Lower leg skin (tissue), 4 donors: ENCODE results near the gene KCNA5. TPM values are rescaled to one million over a fixed set of nuclear protein-coding genes. Genes with fewer than 3 reads are reported as not detected.

Experiments used
- DNase-seq, 2 donors: peaks; one replicate each; pipeline ENCODE4 v3.0.0-alpha.2; 2019; ENCODE audit warnings: low spot score in 2 of 2
- H3K4me3 ChIP-seq: fragments of 200-600 bp; sonication (generic); 2 replicates; pipeline ENCODE4 v1.5.1; 2017; ENCODE audit warnings: mild to moderate bottlenecking, low read depth; ENCODE audit not compliant: poor library complexity, severe bottlenecking
- CTCF ChIP-seq, 3 donors: fragments of 450-650 bp; IDR thresholded peaks; one replicate each; pipeline ENCODE4 v1.5.1; 2016; ENCODE audit warnings: antibody characterized with exemption in 3 of 3, mild to moderate bottlenecking in 3 of 3, moderate library complexity in 2 of 3
- POLR2A ChIP-seq, 2 donors: fragments of 450-650 bp; IDR thresholded peaks; one replicate each; pipeline ENCODE4 v1.6.1; 2016 to 2017; ENCODE audit warnings: antibody characterized with exemption in 2 of 2, mild to moderate bottlenecking in 1 of 2, moderate library complexity in 1 of 2
- WGBS, 2 donors: methylation state at CpG; one replicate each; pipeline ENCODE4 v1.1.5; 2018; 5-methylcytosine and 5-hydroxymethylcytosine counted together
- intact Hi-C: fragments of 100-400 bp; cut with DNase I; formaldehyde crosslinking; loops from one replicate; pipeline ENCODE4 v1.15.0; 2023; ENCODE audit warnings: low total_unique reads
- total RNA-seq, 4 donors: library from RNA; depleted of rRNA; stranded (reverse); fragments of >200 nt; gene quantifications; one replicate each; pipeline ENCODE4 v1.1.0, GENCODE V29; 2016

The KCNA5 gene
- total RNA-seq, 4 donors from 2014 or later: 0.11 to 0.62 (median 0.33) TPM

- no peak for DNase-seq
- H3K4me3 ChIP-seq: no peak overlapping the region
- TF ChIP-seq CTCF (IDR thresholded peaks at IDR 0.05): no peak
- no peak for TF ChIP-seq POLR2A (IDR thresholded peaks at IDR 0.05)
- WGBS, 2 donors: 64 to 83% methylated on average over 4 of the region's 4 CpGs
- intact Hi-C loops: no loop called here
These were observed 22.6 kb downstream of the KCNA5 start for GRCh38 chr12:5066251-5066650.

- TF ChIP-seq POLR2A (IDR thresholded peaks at IDR 0.05): no peak
- TF ChIP-seq CTCF (IDR thresholded peaks at IDR 0.05): no peak
- no peak overlapping the region for H3K4me3 ChIP-seq
- DNase-seq: no peak
- 63 to 69% methylated on average over 2 of the region's 2 CpGs for WGBS, 2 donors
- intact Hi-C loops: no loop called here
These were observed 24.4 kb downstream of the KCNA5 start for GRCh38 chr12:5068126-5068525.

- no peak for DNase-seq
- 78 to 85% methylated on average over 1 of the region's 1 CpG for WGBS, 2 donors
- H3K4me3 ChIP-seq: no peak overlapping the region
- intact Hi-C loops: no loop called here
- TF ChIP-seq CTCF (IDR thresholded peaks at IDR 0.05): no peak
- TF ChIP-seq POLR2A (IDR thresholded peaks at IDR 0.05): no peak
These were observed 24.9 kb downstream of the KCNA5 start for GRCh38 chr12:5068619-5069018.

- DNase-seq: no peak
- intact Hi-C loops: no loop called here
- TF ChIP-seq CTCF (IDR thresholded peaks at IDR 0.05): no peak
- no peak for TF ChIP-seq POLR2A (IDR thresholded peaks at IDR 0.05)
- 66 to 78% methylated on average over 3 of the region's 3 CpGs for WGBS, 2 donors
- H3K4me3 ChIP-seq: no peak overlapping the region
These were observed 26.4 kb downstream of the KCNA5 start for GRCh38 chr12:5070090-5070489.

GRCh38 chr12:5071496-5071895 is 27.8 kb downstream of the KCNA5 start:
- H3K4me3 ChIP-seq: no peak overlapping the region
- intact Hi-C loops: no loop called here
- DNase-seq: no peak
- TF ChIP-seq CTCF (IDR thresholded peaks at IDR 0.05): no peak
- no peak for TF ChIP-seq POLR2A (IDR thresholded peaks at IDR 0.05)
- 88 to 90% methylated on average over 4 of the region's 4 CpGs for WGBS, 2 donors

GRCh38 chr12:5072311-5072710 is 28.6 kb downstream of the KCNA5 start:
- TF ChIP-seq CTCF (IDR thresholded peaks at IDR 0.05): no peak
- TF ChIP-seq POLR2A (IDR thresholded peaks at IDR 0.05): no peak
- WGBS, 2 donors: 89% methylated on average over 5 of the region's 5 CpGs
- no peak overlapping the region for H3K4me3 ChIP-seq
- no peak for DNase-seq
- intact Hi-C loops: no loop called here
